Thymus (tissue), 11 donors: ENCODE measurements around the gene DGKH. TPM values are rescaled to one million over a fixed set of nuclear protein-coding genes. Genes with fewer than 3 reads are reported as not detected.

Experiments used
- DNase-seq, 9 donors: peaks; one replicate each; pipeline ENCODE4 v3.0.0-alpha.2; 2013; ENCODE audit warnings: low spot score in 9 of 9, low read depth in 6 of 9, missing footprints in 1 of 9
- H3K27ac ChIP-seq, 2 donors: one replicate each; pipeline ENCODE4 v1.5.1; 2013; ENCODE audit warnings: control low read depth in 1 of 2, low read depth in 1 of 2, low read length in 1 of 2, mild to moderate bottlenecking in 1 of 2, moderate library complexity in 1 of 2
- H3K27me3 ChIP-seq, 2 donors: one replicate each; pipeline ENCODE4 v1.5.1; 2013; ENCODE audit warnings: low read length in 1 of 2; ENCODE audit not compliant: control insufficient read depth in 2 of 2, insufficient read depth in 1 of 2
- H3K36me3 ChIP-seq, 2 donors: one replicate each; pipeline ENCODE4 v1.5.1; 2013; ENCODE audit warnings: low read length in 1 of 2, mild to moderate bottlenecking in 1 of 2, moderate library complexity in 1 of 2; ENCODE audit not compliant: control insufficient read depth in 2 of 2, insufficient read depth in 2 of 2
- H3K4me1 ChIP-seq, 2 donors: one replicate each; pipeline ENCODE4 v1.5.1; 2013; ENCODE audit warnings: low read length in 2 of 2; ENCODE audit not compliant: control insufficient read depth in 2 of 2, insufficient read depth in 2 of 2
- H3K4me3 ChIP-seq, 2 donors: one replicate each; pipeline ENCODE4 v1.5.1; 2013; ENCODE audit warnings: low read length in 2 of 2, control low read depth in 1 of 2, mild to moderate bottlenecking in 1 of 2
- H3K9me3 ChIP-seq, 2 donors: one replicate each; pipeline ENCODE4 v1.5.1; 2013; ENCODE audit warnings: low read length in 1 of 2, mild to moderate bottlenecking in 1 of 2; ENCODE audit not compliant: control insufficient read depth in 2 of 2, insufficient read depth in 1 of 2
- WGBS: extraction: QIAGEN DNeasy Blood & Tissue Kit; methylation state at CpG from one replicate; pipeline ENCODE4 v1.1.7; 2013; 5-methylcytosine and 5-hydroxymethylcytosine counted together
- polyA plus RNA-seq: library from polyadenylated mRNA; stranded (reverse); fragments of 200-250 nt; gene quantifications from one replicate; pipeline ENCODE4 v1.2.3, GENCODE V29; 2013
- total RNA-seq: library from RNA; stranded (reverse); fragments of 120-200 nt; gene quantifications from one replicate; pipeline ENCODE4 v1.2.4, GENCODE V29; 2013
- donor health status: healthy.

Gene DGKH
- total and polyA plus RNA-seq, 2 donors: 5.3 to 5.9 TPM

DNA sequence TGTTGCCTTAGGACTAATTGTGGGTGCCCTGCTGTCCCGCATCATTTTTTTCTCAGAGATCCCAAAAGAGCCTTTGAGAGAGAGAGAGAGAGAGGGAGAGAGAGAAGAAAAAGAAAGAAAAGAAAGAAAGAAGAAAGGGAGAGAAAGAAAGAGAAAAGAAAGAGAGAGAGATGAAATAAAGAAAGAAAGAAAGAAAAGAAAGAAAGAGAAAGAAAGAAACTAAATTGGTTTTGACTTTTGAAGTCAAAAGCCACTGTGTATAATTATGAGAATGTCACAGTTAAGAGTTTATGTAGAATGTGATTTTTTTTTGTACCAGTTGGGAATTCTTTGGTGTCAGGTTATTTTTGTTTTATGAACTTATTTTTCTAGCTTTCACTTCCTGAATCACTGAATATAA is 180.1 kb downstream of the DGKH start:
- Histone ChIP-seq H3K9me3 (no peaks in the 10 kb centered on the region), H3K27me3 (no peaks in the 10 kb centered on the region), H3K4me3 (no peak overlapping the region), H3K4me1 (no peaks in the 10 kb centered on the region), H3K27ac (no peak overlapping the region), H3K36me3 (peaks cover 0 to 23% of the 10 kb centered on the region in 2 donors)
- 98% methylated on average over 1 of the region's 1 CpG for WGBS
- no peak for DNase-seq

DNA sequence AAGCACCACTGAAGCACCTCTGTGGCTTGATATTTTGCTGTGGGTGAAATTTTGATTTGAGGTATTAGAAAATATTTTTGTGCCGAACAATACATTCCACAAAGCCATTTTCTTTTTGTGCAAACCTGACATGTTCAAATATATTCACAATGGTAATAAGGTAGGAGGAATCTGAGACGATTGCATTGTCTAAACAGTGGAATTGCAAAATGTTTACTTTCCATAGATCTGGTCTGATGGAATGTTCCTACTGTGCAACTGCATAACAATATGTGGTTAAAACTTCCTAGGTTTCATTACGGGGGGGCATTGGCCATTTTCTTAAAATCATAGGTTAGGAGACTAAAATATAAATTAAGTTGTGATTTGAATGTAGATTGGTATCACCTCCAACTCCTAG is 180.8 kb downstream of the DGKH start:
- H3K27ac ChIP-seq: no peak overlapping the region
- H3K27me3 ChIP-seq: no peaks in the 10 kb centered on the region
- peaks cover 0 to 22% of the 10 kb centered on the region in 2 donors for H3K36me3 ChIP-seq
- 97% methylated on average over 3 of the region's 3 CpGs for WGBS
- H3K4me3 ChIP-seq: no peak overlapping the region
- H3K9me3 ChIP-seq: no peaks in the 10 kb centered on the region
- no peaks in the 10 kb centered on the region for H3K4me1 ChIP-seq
- DNase-seq: no peak

DNA sequence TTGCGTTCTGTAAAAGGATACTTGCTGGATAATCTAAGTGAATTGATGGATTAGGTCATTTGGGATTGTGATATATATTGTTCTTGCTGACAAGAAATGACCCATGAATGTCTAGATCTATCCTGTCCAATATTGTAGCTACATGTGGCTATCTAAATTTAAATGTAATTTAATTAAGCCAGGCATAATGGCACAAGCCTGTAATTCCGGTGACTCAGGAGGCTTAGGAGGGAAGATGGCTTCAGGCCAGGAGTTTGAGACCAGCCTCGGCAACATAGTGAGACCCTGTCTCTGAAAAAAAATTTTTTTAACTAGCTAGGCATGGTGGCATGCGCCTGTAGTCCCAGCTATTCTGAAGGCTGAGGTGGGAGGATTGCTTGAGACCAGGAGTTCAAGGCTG is 184.2 kb downstream of the DGKH start:
- H3K36me3 ChIP-seq: peaks cover 0 to 11% of the 10 kb centered on the region in 2 donors
- no peaks in the 10 kb centered on the region for H3K9me3 ChIP-seq
- WGBS: 98% methylated on average over 4 of the region's 4 CpGs
- no peaks in the 10 kb centered on the region for H3K4me1 ChIP-seq
- no peak overlapping the region for H3K27ac ChIP-seq
- H3K27me3 ChIP-seq: no peaks in the 10 kb centered on the region
- no peak overlapping the region for H3K4me3 ChIP-seq
- DNase-seq: no peak

DNA sequence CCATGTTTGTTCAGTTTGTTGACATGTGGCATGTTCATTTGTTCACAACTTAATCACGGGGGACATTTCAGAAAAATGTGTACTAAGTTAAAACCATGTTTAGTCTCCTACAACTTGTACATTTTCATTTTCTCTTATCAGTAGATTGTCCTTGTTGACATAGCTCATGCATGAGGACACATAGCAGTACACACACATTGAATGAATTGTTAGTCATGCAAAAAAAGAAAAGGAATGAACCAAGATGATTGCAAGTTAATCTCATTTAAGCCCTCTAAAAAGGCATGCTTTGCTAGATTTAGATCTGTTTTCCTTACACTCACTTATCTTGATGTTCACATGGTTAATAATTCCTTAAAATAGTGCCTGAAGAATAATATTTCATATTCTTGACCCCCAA is 185.3 kb downstream of the DGKH start:
- Histone ChIP-seq H3K27me3 (no peaks in the 10 kb centered on the region), H3K9me3 (no peaks in the 10 kb centered on the region), H3K36me3 (peaks cover 0 to 11% of the 10 kb centered on the region in 2 donors), H3K27ac (no peak overlapping the region), H3K4me1 (no peaks in the 10 kb centered on the region), H3K4me3 (no peak overlapping the region)
- 95% methylated on average over 1 of the region's 1 CpG for whole genome bisulfite sequencing
- DNase-seq: no peak

GRCh38 chr13:42239161-42239560 is 190.7 kb downstream of the DGKH start:
- no peak overlapping the region for H3K27ac ChIP-seq
- 98% methylated on average over 1 of the region's 1 CpG for WGBS

DNA sequence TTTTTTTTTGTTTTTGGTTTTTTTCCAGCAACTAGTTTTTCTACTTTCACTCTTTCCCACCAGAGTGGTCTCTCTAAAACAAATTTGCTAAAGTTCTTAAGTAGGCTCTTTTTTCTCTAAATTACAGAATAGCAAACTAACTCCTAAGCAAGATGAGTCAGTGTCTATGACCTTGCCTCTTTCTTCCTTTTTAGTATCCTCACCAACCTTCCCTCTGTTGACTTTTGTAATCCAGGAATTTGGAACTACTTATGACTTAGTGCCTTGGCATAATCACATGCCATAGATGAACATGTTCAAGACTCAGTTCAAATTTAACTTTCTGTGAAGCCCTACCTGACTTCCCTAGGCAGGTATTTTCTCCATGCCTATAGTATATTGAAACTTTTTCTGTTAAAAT is 191.2 kb downstream of the DGKH start:
- Histone ChIP-seq H3K9me3 (no peaks in the 10 kb centered on the region), H3K27ac (no peak overlapping the region), H3K36me3 (no peaks in the 10 kb centered on the region), H3K4me1 (no peaks in the 10 kb centered on the region), H3K27me3 (no peaks in the 10 kb centered on the region), H3K4me3 (no peak overlapping the region)
- no peak for DNase-seq

More at GRCh38 chr13:42239161-42239560, 190.7 kb downstream of the DGKH start:
- Histone ChIP-seq H3K4me1 (no peaks in the 10 kb centered on the region), H3K9me3 (no peaks in the 10 kb centered on the region), H3K27me3 (no peaks in the 10 kb centered on the region), H3K36me3 (no peaks in the 10 kb centered on the region), H3K4me3 (no peak overlapping the region)
- DNase-seq: no peak

GRCh38 chr13:42246541-42246940 is 198.1 kb downstream of the DGKH start:
- 98% methylated on average over 8 of the region's 8 CpGs for WGBS
- no peaks in the 10 kb centered on the region for H3K4me1 ChIP-seq

GRCh38 chr13:42247883-42248282 is 199.4 kb downstream of the DGKH start:
- Histone ChIP-seq H3K36me3 (no peaks in the 10 kb centered on the region), H3K4me3 (no peak overlapping the region), H3K9me3 (no peaks in the 10 kb centered on the region), H3K27me3 (no peaks in the 10 kb centered on the region), H3K27ac (no peak overlapping the region), H3K4me1 (no peaks in the 10 kb centered on the region)
- WGBS: 98% methylated on average over 2 of the region's 2 CpGs
- no peak for DNase-seq

More at GRCh38 chr13:42246541-42246940, 198.1 kb downstream of the DGKH start:
- DNase-seq: no peak
- no peaks in the 10 kb centered on the region for H3K9me3 ChIP-seq
- no peaks in the 10 kb centered on the region for H3K27me3 ChIP-seq
- H3K36me3 ChIP-seq: no peaks in the 10 kb centered on the region
- no peak overlapping the region for H3K27ac ChIP-seq
- H3K4me3 ChIP-seq: no peak overlapping the region

DNA sequence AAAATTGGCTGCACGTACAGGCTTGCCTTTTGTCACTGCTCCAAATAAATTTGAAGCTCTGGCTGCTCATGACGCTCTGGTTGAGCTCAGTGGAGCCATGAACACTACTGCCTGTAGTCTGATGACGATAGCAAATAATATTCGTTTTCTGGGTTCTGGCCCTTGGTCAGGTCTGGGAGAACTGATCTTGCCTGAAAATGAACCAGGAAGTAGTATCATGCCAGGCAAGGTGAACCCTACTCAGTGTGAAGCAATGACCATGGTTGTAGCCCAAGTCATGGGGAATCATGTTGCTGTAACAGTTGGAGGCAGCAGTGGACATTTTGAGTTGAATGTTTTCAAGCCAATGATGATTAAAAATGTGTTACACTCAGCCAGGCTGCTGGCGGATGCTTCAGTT is 207.4 kb downstream of the DGKH start:
- Histone ChIP-seq H3K4me1 (peaks cover 0 to 4% of the 10 kb centered on the region in 2 donors), H3K36me3 (no peaks in the 10 kb centered on the region), H3K4me3 (no peak overlapping the region), H3K27me3 (no peaks in the 10 kb centered on the region), H3K27ac (no peak overlapping the region), H3K9me3 (no peaks in the 10 kb centered on the region)
- no peak for DNase-seq
- 96% methylated on average over 5 of the region's 5 CpGs for WGBS

GRCh38 chr13:42258747-42259146 is 210.3 kb downstream of the DGKH start:
- no peak for DNase-seq
- WGBS: 95% methylated on average over 5 of the region's 5 CpGs
- Histone ChIP-seq H3K27me3 (no peaks in the 10 kb centered on the region), H3K36me3 (no peaks in the 10 kb centered on the region), H3K4me1 (peaks cover 0 to 4% of the 10 kb centered on the region in 2 donors), H3K27ac (no peak overlapping the region), H3K4me3 (no peak overlapping the region), H3K9me3 (no peaks in the 10 kb centered on the region)
